Measurements from ENCODE around the gene EIF4B.
"Not testable (repeated sequence)": the region's sequence is repeated elsewhere in the genome, so short reads cannot be mapped to it uniquely, and the experiment has no call there.

Gene EIF4B

DNA sequence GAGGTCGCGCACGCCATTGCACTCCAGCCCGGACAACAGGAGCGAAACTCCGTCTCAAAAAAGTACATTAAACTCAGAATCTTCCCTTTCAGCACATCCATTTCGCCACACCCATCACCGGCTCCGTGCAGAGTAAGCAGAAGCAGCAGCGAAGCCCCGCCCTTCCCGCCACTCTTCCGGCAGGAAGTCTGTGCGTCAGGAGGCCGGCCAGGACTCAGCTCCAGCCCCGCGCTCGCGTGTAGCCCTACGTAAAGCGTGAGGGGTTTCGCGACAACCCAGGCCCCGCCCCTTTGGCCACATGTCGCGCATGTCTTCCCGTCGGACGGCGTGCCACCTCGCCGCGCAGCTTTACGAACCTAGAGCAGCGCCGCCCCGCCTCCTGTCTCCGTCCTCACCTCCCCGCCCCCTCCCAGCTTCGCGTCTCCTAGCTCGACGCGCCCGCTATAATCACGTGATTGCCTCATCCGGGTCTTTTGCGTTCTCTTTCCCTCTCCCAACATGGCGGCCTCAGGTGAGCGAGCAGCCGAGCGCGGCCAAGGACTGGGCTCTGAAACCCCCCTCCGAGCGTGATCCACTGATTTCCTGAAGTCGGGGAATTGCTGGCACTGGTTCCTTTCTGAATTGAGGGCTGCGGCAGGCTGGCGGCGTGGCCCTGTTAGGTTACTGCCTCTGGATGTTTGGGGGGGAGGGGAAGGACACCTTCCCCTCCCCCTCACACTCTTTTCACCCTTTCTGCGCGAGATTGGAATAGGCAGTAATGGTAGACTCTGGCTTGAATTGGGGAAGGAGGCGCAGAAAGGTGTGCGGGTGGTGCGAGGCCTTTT lies at the start of gene EIF4B:
TSS of gene EIF4B (plus strand) at position 471 of the 824 bp plus-strand sequence. CDS start at position 499, 28 bp downstream.
- peak; percentile 91 to 100 (median 99) for DNase-seq

DNA sequence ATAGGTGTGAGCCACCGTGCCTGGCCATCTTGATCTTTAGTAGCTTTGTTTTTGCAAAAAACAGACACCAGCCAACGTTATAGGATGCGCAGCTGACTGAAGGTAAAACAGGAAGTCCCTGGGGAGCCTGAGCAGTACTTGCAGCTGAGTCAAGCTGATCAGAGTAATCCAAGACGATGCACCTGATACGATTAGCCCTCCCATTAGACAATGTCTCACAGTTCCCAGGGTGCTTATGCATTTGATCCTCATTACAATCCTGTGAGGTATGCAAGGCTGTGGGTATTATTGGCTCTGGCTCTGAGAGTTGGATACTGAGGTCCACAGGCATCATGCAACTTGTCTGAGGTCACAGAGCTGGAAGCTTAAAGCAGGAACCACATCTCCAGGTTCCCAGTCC lies 49.3 kb upstream of the EIF4B start:
- no peak for DNase-seq

DNA sequence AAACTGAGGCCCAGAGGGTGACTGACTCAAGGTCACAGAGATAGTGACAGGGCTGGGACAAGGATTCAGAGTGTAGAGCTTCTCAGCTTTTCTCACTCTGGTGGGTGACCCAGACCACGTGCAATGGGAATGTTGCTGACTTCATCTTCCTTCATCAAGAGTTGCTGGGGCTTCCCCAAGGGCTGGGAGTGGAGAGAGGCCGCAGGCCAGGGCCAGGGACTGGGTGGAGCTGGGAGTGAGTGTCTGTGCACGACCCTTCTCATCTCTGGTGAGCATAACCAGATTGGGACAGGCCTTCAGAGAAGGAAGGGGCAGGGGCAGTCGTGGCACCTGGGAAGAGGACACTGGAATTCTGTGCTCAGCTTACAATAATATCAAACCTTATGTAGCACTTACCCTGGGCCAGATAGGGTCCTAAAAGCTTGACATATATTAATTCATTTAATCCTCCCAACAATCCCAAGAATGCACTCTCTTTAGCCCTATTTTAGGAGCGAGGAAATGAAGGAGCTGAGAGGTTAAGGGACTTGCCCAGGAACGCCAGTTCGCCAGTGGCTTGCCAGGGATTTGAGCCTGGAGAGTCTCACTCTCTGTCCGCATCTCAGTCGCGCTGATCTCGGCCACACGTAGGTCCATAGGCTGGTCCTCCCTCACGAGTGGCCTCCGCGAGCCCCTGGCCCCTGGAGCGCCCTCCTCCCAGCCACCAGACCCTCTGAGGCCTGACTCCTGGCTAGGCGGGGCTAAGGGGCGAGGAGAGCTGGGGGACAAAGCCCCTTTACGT lies 41.5 kb upstream of the EIF4B start:
- no peak for DNase-seq

DNA sequence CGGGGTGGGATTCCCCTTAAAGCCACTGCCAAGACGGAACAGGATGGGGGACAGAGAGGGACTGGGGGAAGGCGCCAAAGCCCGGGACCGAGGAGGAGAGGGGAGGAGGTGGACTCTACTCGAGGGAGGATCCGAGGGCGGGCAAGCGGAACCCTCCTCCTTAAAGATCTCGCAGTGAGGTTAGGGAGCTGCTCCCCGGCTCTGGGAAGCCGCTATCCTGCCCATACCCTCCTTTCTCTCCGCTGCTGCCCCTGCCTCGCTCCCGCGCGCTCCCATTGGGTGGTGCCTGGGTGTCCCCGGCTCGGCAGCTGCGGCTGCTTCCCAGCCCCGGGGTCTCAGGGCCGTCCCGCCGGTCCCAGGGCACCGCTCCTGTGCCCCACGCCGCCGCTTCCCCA lies 40.9 kb upstream of the EIF4B start:
- DNase-seq: no peak

GRCh38 chr12:52969166-52969795 lies 37.0 kb upstream of the EIF4B start:
- no peak for DNase-seq

DNA sequence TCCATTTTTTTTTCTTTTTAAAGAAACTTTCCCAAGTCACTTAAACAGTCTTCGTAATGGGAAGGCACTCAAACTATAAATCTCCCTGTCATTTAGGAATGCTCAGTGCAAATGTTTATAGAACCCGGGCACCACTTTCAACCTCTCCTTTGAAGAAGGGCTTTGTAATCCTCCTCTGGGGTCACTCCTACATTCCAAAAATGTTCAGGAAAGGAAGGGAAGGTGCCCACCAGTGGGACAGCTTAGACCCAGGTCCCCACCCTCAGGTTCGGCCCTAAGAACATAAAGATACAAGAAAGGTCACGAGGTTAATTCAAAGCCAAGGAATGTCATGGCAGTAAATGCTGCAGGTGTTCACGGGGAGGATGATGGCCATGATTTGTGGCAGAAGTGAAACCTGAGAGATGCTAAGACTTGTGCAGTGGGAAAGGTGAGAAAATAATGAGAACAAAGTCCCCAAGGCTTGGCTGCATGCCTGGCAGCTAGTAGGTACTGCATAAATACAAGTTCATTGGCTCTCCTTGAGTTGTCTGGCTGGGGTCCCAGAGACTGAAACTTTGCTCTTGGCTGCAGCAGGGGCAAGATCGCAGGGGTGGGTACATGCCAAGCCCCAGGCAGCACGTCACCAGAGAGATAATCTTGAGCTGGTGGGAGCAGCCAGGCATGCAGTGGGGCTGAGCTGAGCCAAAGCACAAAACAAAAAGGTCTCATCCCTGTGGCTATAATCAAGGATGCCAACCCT lies 36.3 kb upstream of the EIF4B start:
- peak in 1 of 56 donors; percentile 28 for DNase-seq

DNA sequence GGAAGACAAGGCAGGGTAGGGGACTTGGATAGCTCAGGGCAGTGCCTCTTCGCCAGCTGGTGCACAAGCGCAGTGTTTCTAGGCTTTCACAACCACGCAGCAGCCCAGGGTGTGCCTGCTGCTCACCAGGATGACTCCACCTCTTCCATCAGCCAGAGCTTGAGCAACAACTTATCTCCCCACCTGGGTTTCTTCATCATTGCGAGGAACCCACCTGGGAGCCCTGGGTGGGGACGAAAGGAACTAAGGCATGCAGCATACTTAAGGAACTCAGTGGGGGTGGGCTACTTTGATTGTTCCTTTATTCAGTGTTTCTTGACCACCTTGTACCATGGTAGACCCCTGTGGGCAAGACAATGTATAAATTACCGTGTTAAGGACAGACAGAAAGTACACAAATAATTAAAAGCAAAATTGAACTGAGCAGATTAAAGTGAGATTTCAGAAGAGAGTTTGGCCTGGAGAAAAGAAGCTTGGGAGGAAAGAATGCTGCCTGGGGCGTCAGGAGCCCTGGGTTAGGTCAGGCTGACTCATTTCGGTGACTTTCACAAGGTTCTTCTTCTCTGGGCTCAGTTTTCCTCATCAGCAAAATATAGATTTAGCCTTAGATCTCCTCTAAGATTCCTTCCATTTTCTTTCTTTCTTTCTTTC lies 34.5 kb upstream of the EIF4B start:
- DNase-seq: no peak

GRCh38 chr12:52975204-52975603 lies 31.1 kb upstream of the EIF4B start:
- DNase-seq: no peak

DNA sequence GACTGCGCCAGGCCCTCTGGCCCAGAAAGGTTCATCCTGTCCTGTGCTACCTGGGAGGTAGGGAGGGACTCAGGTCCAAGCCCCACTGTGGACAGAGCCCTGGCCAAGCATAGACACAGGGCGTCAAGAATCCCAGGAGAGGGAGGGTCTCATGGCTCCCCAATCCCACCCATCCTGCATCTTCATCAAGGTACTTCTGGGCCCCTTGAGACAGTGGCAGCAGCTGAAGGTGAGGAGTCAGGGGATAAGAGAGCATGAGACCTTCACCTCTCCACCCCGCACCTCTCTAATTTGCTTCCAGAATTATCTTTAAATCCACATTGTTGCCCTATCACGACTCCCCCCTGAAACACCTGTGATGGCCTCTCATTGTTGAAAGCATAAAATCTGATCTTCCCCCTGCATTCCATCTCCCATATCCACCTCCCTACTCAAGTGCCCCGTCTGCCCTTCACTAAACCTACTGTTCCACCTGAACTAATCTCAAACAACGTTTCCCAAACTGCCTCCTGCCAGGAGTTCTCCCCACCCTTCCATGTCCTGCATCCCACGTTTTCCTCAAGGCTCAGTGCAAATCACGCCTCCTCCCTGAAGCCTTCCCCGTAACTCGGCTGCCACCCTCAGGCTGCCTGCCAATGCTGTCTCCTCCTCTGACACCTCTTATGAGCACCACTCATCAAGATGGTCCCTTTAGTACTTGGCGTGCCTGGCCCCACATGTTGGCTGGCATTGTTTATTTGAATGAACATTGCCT lies 30.3 kb upstream of the EIF4B start:
- DNase-seq: peak in 4 of 56 donors; percentile 1 to 7 (median 2)

- no peak for DNase-seq
These were observed 29.6 kb upstream of the EIF4B start for GRCh38 chr12:52976574-52977071.

DNA sequence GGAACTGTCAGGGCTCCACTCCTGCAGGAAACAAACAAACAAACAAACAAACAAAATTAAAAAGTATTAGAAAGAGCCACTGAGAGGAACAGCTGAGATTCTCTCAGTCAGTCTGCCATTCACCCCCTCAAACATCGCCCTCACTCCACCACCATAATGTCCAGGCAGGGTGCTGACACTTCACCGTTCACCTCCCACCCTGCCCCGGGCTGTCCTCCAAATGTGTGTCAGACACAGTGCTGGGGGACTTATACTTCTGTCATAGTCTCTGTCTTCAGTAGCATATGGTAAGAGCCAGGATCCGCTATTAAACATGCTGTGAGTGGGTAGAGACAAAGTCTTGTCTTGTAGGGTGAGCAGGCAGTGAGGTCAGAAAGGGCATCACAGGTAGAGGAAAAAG lies 29.1 kb upstream of the EIF4B start:
- no peak for DNase-seq

- no peak for DNase-seq
These were observed 26.1 kb upstream of the EIF4B start for GRCh38 chr12:52980096-52980649.

GRCh38 chr12:52980650-52981423 lies 25.4 kb upstream of the EIF4B start:
- peak in 53 of 56 donors; percentile 9 to 92 (median 68) for DNase-seq

- no peak for DNase-seq
These were observed 22.1 kb upstream of the EIF4B start for GRCh38 chr12:52984136-52984535.

GRCh38 chr12:52988898-52989297 lies 17.4 kb upstream of the EIF4B start:
- no peak for DNase-seq

GRCh38 chr12:52990206-52990605 lies 16.1 kb upstream of the EIF4B start:
- no peak for DNase-seq

DNA sequence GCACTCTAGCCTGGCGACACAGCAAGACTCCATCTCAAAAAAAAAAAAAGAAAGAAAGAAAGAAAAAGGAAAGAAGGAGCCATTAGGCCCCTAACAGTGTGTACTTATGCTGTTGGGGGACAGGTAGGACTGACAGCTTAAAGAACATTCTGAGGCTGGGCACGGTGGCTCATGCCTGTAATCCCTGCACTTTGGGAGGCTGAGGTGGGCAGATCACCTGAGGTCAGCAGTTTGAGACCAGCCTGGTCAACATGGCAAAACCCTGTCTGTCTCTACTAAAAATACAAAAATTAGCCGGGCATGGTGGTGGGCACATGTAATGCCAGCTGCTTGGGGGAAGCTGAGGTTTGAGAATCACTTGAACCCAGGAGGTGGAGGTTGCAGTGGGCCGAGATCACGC lies 14.0 kb upstream of the EIF4B start:
- not testable (repeated sequence) for DNase-seq

DNA sequence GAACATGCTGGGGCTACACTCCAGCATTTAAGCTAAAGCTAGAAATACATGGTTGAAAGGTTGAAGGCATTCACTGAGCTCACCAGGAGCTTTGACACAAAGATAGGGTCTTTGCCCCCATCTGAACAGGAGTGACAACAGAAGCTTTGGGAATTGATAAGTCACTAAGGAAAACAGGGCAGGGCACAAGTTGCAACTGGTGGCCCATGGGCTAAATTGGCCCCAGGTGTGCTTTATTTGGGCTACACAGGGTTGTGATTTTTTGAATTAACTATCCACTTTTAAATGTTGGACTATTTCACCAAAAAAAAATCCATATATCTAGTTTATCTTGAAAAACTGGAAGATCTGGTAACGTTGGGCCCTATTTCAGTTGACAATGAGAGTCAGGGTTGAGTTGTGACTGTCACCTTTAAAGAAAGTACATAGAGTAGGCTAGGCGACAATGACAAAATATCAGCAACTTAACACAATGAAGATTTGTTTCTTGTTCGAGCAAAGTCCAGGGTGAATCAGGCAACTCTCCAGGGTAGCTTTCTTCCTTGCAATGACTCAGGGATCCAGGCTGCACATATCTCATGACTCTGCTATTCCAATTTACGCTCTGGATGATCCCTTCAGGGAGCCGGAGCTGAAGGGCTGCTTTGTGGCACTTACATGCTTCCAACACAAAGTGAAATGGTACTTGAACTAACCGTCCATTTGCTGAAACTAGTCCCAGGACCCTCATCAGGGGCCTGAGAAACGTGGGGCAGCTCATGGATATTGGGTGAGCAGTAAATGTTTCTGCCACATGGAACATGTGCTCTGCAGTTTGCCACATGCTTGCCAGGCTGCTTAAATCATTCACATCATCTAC lies 13.3 kb upstream of the EIF4B start:
- DNase-seq: no peak

Data from nucleus accumbens (tissue), 56 donors.